HepG2 (cell line): ENCODE measurements around the gene GGA1. TPM values are rescaled to one million over a fixed set of nuclear protein-coding genes. Genes with fewer than 3 reads are reported as not detected.

Experiments
- FIP1L1 ChIP-seq: fragments of 200-400 bp; formaldehyde crosslinking; IDR thresholded peaks from 2 replicates; pipeline ENCODE4 v1.6.1; 2018; ENCODE audit warnings: low read depth, mild to moderate bottlenecking, low read length, moderate library complexity, borderline replicate concordance; ENCODE audit not compliant: insufficient read depth
- PITX1 ChIP-seq: sonication (generic); formaldehyde crosslinking; IDR thresholded peaks from 2 replicates; pipeline ENCODE4 v1.5.1; 2020; ENCODE audit warnings: mild to moderate bottlenecking, missing genetic modification reagents
- RCOR2 ChIP-seq: IDR thresholded peaks from 2 replicates; pipeline ENCODE4 v1.6.1; 2016; ENCODE audit warnings: missing biosample characterization, missing genetic modification reagents
- RFX5 ChIP-seq: IDR thresholded peaks from 2 replicates; pipeline ENCODE4 v1.6.1; 2011; ENCODE audit warnings: low read depth, low read length, improper control_type of control experiment
- RORA ChIP-seq: sonication (generic); formaldehyde crosslinking; IDR thresholded peaks from 2 replicates; pipeline ENCODE4 v1.5.0; 2020; ENCODE audit warnings: mild to moderate bottlenecking, missing genetic modification reagents, moderate library complexity
- YEATS4 ChIP-seq: sonication (generic); formaldehyde crosslinking; IDR thresholded peaks from 2 replicates; pipeline ENCODE4 v1.4.0; 2020; ENCODE audit warnings: missing genetic modification reagents, borderline replicate concordance
- ZBTB14 ChIP-seq: sonication (generic); formaldehyde crosslinking; IDR thresholded peaks from 2 replicates; pipeline ENCODE4 v1.4.0; 2020; ENCODE audit warnings: missing genetic modification reagents
- ZBTB40 ChIP-seq, 2 experiments: fragments of 450-650 bp in 1 of 2; sonication (generic) in 1 of 2; formaldehyde crosslinking in 1 of 2; IDR thresholded peaks; 2 replicates each; pipeline versions ENCODE4 v1.6.1 to v1.8.0; 2016 to 2022; ENCODE audit warnings: antibody characterized with exemption in 1 of 2, mild to moderate bottlenecking in 1 of 2, missing genetic modification reagents in 1 of 2
- ZNF281 ChIP-seq: sonication (generic); formaldehyde crosslinking; IDR thresholded peaks from 2 replicates; pipeline ENCODE4 v1.4.0; 2020; ENCODE audit warnings: missing genetic modification reagents, borderline replicate concordance
- ZNF326 ChIP-seq: sonication (generic); formaldehyde crosslinking; IDR thresholded peaks from 2 replicates; pipeline ENCODE4 v1.4.0; 2020; ENCODE audit warnings: missing genetic modification reagents, borderline replicate concordance
- ZNF740 ChIP-seq: sonication (generic); formaldehyde crosslinking; IDR thresholded peaks from 2 replicates; pipeline ENCODE4 v1.4.0; 2020; ENCODE audit warnings: missing genetic modification reagents
- ZNF790 ChIP-seq: sonication (generic); formaldehyde crosslinking; IDR thresholded peaks from 2 replicates; pipeline ENCODE4 v1.8.0; 2022; ENCODE audit warnings: missing genetic modification reagents, mild to moderate bottlenecking, borderline replicate concordance
- ZNF879 ChIP-seq: sonication (generic); formaldehyde crosslinking; IDR thresholded peaks from 2 replicates; pipeline ENCODE4 v1.8.1; 2023; ENCODE audit warnings: missing genetic modification reagents
- polyA plus RNA-seq, 8 experiments: library from polyadenylated mRNA; depleted of rRNA in 3 of 8; stranded (reverse) in 7 of 8; unstranded in 1 of 8; fragments of >200 nt; fragmentation: Illumina TruSeq in 4 of 8; extraction: Trizol in 4 of 8; gene quantifications; 2 replicates each; pipeline versions ENCODE4 v1.2.1 to v1.2.3, GENCODE V29; 2011 to 2016; ENCODE audit warnings: low read depth in 4 of 8, missing spikeins in 1 of 8, mixed read lengths in 1 of 8; ENCODE audit not compliant: insufficient read depth in 1 of 8
- total RNA-seq, 5 experiments: library from RNA; depleted of rRNA; stranded (reverse); fragments of >200 nt; fragmentation: Illumina TruSeq; extraction: Trizol; gene quantifications; 2 replicates each; pipeline ENCODE4 v1.2.3, GENCODE V29; 2016; ENCODE audit warnings: low read depth in 1 of 5

GGA1 gene
- total and polyA plus RNA-seq, 2 of the 13 experiments (the other 11 are each of a cell fraction or from before 2014, with no cell fraction given), result 29.1 to 87.2 TPM

GRCh38 chr22:37674951-37675929 is 66.6 kb downstream of the GGA1 start, which contains the start of gene LGALS1 (continued):
- no peak for TF ChIP-seq ZBTB14
- TF ChIP-seq ZNF740 (CRISPR knock-in tag), result 0 out of 2 replicates have a peak, but pooled peaks have one; percentile 61
- TF ChIP-seq ZNF790 (CRISPR knock-in tag), result no peak
- no peak; the same call in 1 of the 2 replicates for TF ChIP-seq FIP1L1
- no peak for TF ChIP-seq ZNF879 (CRISPR knock-in tag)
- no peak for TF ChIP-seq ZNF281
- peak; percentile 51 for TF ChIP-seq RCOR2
- TF ChIP-seq RFX5, result no peak
- TF ChIP-seq PITX1 (CRISPR knock-in tag), result peak; percentile 19; the same call in 1 of the 2 replicates
- no peak for TF ChIP-seq ZNF326 (CRISPR knock-in tag)
- TF ChIP-seq YEATS4 (CRISPR knock-in tag), result peak; percentile 21; the same call in 1 of the 2 replicates
- TF ChIP-seq ZBTB40 (IDR thresholded peaks at IDR 0.05), result no peak
- no peak for TF ChIP-seq ZBTB40 (CRISPR knock-in tag; IDR thresholded peaks at IDR 0.05)
- TF ChIP-seq RORA (CRISPR knock-in tag), result no peak
